Measurements from ENCODE around the gene AR. TPM values are rescaled to one million over a fixed set of nuclear protein-coding genes. Genes with fewer than 3 reads are reported as not detected.

The AR gene
- total and polyA plus RNA-seq, 2 of the 8 experiments (the other 6 are each of a cell fraction or from before 2014, with no cell fraction given) = 7.1 to 10.7 TPM

DNA sequence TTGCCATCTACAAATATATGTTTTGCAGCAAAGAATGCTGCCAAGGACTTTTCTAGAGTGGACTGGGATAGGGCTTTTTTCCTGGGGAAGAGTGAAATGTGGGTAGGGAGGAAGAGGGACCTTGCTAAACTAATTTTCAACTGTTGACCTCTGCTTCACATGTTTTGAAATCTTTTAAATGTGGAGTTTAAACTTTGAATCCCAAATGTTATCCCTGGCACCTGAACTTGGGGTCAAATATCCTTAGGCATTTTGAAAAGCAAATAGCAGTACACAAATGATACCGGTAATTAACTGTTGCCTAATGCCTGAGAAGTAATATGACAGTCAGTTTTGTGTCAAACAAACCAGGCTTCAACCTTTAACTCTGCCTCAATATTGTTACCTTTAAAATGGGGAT is 7.3 kb upstream of the AR start:
- no peak for DNase-seq (ENCODE audit: low read depth in 1 of 2, low spot score in 2 of 2)
- Histone ChIP-seq H3K79me1 (ENCODE audit: low read depth, low read length) (no peaks in the 10 kb centered on the region), H2AFZ (ENCODE audit: low read length) (no peak overlapping the region), H3K56ac (replicated peaks; ENCODE audit: insufficient read length, low read depth, low read length) (no peak overlapping the region), H2BK15ac (ENCODE audit: low read length) (no peak overlapping the region), H3K27ac (ENCODE audit: low read depth, low read length) (no peak overlapping the region), H4K20me1 (replicated peaks in 1 of 2; ENCODE audit: control insufficient read depth in 1 of 2, insufficient read depth in 2 of 2, low read length in 2 of 2) (no peaks in the 10 kb centered on the region), H3K4ac (replicated peaks; ENCODE audit: insufficient read length, low read depth, low read length) (no peak overlapping the region), H2AK5ac (ENCODE audit: low read depth, low read length) (no peak overlapping the region), H3K9me3 (ENCODE audit: insufficient read depth in 2 of 2, low read depth in 1 of 2, low read length in 1 of 2) (no peaks in the 10 kb centered on the region), H3K4me1 (replicated peaks in 1 of 4; ENCODE audit: control insufficient read depth in 3 of 4, insufficient read depth in 4 of 4, low read length in 3 of 4) (no peaks in the 10 kb centered on the region), H3K27me3 (replicated peaks in 1 of 4; ENCODE audit: control insufficient read depth in 3 of 4, extremely low read depth in 1 of 4, insufficient read depth in 3 of 4, low read length in 3 of 4) (no peaks in the 10 kb centered on the region), H3K18ac (ENCODE audit: extremely low read depth, low read length) (no peak overlapping the region), H4K91ac (replicated peaks; ENCODE audit: insufficient read length, low read length) (no peak overlapping the region), H3K14ac (ENCODE audit: insufficient read length) (no peak overlapping the region), H3K36me3 (ENCODE audit: control insufficient read depth in 2 of 4, insufficient read depth in 4 of 4, low read length in 3 of 4) (no peaks in the 10 kb centered on the region), H4K8ac (ENCODE audit: extremely low read depth, insufficient read depth, low read length) (no peak overlapping the region), H2BK5ac (ENCODE audit: low read depth, low read length) (no peak overlapping the region), H2BK12ac (ENCODE audit: low read depth, low read length) (no peak overlapping the region), H2BK20ac (ENCODE audit: low read length) (no peak overlapping the region), H3K79me2 (ENCODE audit: control insufficient read depth in 1 of 2, insufficient read depth in 2 of 2, low read length in 2 of 2) (no peaks in the 10 kb centered on the region), H3K4me3 (ENCODE audit: extremely low read depth in 1 of 4, insufficient read depth in 2 of 4, low read depth in 3 of 4, low read length in 4 of 4) (no peak overlapping the region), H3K23ac (ENCODE audit: insufficient read length) (no peak overlapping the region), H3K4me2 (ENCODE audit: insufficient read depth in 1 of 2, low read depth in 2 of 2, low read length in 2 of 2) (no peak overlapping the region), H2BK120ac (replicated peaks; ENCODE audit: low read depth, low read length) (no peak overlapping the region), H4K5ac (ENCODE audit: insufficient read length, low read depth, low read length) (no peak overlapping the region), H3K9ac (replicated peaks in 1 of 4; ENCODE audit: extremely low read depth in 1 of 4, low read depth in 3 of 4, low read length in 3 of 4) (no peak overlapping the region), H3K23me2 (ENCODE audit: low read depth, low read length) (no peaks in the 10 kb centered on the region)
- 100% methylated on average over 1 of the region's 1 CpG; no CpG with 5 or more reads in 1 of the 2 experiments for WGBS, 2 experiments (ENCODE audit: extremely low coverage in 1 of 2, insufficient coverage in 1 of 2, insufficient read length in 1 of 2, insufficient replicate concordance in 2 of 2, low coverage in 1 of 2, low lambda C conversion rate in 2 of 2, missing lambda C conversion rate in 1 of 2)
- POLR2A ChIA-PET (ENCODE audit: partially characterized antibody) = no interaction called here
- TF ChIP-seq TAF1 (IDR thresholded peaks at IDR 0.05; ENCODE audit: low read depth, low read length) (no peak), CREB1 (IDR thresholded peaks at IDR 0.05) (no peak), RFX5 (IDR thresholded peaks at IDR 0.05; ENCODE audit: borderline replicate concordance, low read depth, low read length) (no peak), PHF8 (conservative IDR thresholded peaks at IDR 0.05; ENCODE audit: low read depth, low read length) (no peak), SIN3A (conservative IDR thresholded peaks at IDR 0.05 in 1 of 2, IDR thresholded peaks at IDR 0.05 in 1 of 2; ENCODE audit: low read depth in 1 of 2, low read length in 2 of 2) (no peak)
- TF ChIP-seq, protein P1, sequence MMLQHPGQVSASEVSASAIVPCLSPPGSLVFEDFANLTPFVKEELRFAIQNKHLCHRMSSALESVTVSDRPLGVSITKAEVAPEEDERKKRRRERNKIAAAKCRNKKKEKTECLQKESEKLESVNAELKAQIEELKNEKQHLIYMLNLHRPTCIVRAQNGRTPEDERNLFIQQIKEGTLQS (IDR thresholded peaks at IDR 0.05; ENCODE audit: insufficient read depth, low read depth, low read length) = no peak
- CTCF ChIA-PET (ENCODE audit: partially characterized antibody) = no interaction called here
- no peak for FAIRE-seq

Measured in H1 (cell line).